ENCODE data around the gene TAF4.

TAF4 gene, protein sequence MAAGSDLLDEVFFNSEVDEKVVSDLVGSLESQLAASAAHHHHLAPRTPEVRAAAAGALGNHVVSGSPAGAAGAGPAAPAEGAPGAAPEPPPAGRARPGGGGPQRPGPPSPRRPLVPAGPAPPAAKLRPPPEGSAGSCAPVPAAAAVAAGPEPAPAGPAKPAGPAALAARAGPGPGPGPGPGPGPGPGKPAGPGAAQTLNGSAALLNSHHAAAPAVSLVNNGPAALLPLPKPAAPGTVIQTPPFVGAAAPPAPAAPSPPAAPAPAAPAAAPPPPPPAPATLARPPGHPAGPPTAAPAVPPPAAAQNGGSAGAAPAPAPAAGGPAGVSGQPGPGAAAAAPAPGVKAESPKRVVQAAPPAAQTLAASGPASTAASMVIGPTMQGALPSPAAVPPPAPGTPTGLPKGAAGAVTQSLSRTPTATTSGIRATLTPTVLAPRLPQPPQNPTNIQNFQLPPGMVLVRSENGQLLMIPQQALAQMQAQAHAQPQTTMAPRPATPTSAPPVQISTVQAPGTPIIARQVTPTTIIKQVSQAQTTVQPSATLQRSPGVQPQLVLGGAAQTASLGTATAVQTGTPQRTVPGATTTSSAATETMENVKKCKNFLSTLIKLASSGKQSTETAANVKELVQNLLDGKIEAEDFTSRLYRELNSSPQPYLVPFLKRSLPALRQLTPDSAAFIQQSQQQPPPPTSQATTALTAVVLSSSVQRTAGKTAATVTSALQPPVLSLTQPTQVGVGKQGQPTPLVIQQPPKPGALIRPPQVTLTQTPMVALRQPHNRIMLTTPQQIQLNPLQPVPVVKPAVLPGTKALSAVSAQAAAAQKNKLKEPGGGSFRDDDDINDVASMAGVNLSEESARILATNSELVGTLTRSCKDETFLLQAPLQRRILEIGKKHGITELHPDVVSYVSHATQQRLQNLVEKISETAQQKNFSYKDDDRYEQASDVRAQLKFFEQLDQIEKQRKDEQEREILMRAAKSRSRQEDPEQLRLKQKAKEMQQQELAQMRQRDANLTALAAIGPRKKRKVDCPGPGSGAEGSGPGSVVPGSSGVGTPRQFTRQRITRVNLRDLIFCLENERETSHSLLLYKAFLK

DNA sequence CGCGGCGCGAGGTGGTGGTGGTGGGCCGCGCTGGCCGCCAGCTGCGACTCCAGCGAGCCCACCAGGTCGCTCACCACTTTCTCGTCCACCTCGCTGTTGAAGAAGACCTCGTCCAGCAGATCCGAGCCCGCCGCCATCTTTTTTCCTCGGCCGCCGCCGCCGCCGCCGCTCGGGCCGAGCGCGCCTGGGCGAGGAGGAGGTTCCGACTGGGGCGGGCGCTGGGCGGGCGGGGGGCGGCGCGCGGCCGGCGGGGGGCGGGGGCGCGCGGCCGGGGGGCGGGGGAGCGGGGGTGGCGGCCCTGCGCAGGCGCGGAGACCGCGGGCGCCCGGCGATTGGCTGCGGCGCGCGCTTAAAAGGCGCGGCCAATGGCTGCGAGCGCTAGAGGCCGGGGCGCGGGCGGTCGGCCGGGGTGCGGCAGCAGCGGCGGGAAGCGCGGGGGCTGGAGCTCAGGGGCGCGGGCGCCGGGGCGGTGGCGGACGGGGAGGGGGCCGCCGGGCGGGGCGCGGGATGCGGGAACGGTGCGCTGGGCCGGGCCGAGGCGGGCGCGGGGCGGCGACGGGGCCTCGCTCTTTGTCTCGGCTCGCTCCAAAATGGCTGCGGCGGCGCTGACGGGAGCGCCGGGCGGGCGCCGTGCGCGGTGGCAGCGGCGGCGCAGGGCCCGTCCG lies at the start of gene TAF4:
TAF4 (minus strand) TSS at position 208 of the 665 bp plus-strand sequence; CDS start at position 137, 71 bp downstream.
- H3K4me3 Mint-ChIP-seq, result peak within 1 kb of the TSS; percentile 82
- DNase-seq (ENCODE audit: low spot score in 2 of 2) (peak; percentile 62 to 74), ATAC-seq (replicated peaks; ENCODE audit: extremely low read depth, poor library complexity, severe bottlenecking) (peak; percentile 79)
- H3K36me3 Mint-ChIP-seq (ENCODE audit: insufficient read depth), result peaks cover 23% of the 10 kb centered on the region
- no peaks in the 10 kb centered on the region for H3K9me3 Mint-ChIP-seq
- peak within 1 kb of the TSS; percentile 96 for H3K27ac Mint-ChIP-seq (ENCODE audit: low read depth)
- peaks cover 49% of the 10 kb centered on the region for H3K4me1 Mint-ChIP-seq
- H3K27me3 Mint-ChIP-seq, result peaks cover 9% of the 10 kb centered on the region

- Mint-ChIP-seq H3K36me3 (ENCODE audit: insufficient read depth) (peaks cover 15% of the 10 kb centered on the region), H3K9me3 (peaks cover 11% of the 10 kb centered on the region), H3K27me3 (no peaks in the 10 kb centered on the region), H3K4me3 (no peak overlapping the region), H3K4me1 (peaks cover 10% of the 10 kb centered on the region), H3K27ac (ENCODE audit: low read depth) (peak overlapping the region; percentile 53)
- DNase-seq (ENCODE audit: low spot score in 2 of 2) (no peak), ATAC-seq (replicated peaks; ENCODE audit: extremely low read depth, poor library complexity, severe bottlenecking) (no peak)
These were observed 49.2 kb upstream of the TAF4 start for GRCh38 chr20:62114894-62115293.

DNA sequence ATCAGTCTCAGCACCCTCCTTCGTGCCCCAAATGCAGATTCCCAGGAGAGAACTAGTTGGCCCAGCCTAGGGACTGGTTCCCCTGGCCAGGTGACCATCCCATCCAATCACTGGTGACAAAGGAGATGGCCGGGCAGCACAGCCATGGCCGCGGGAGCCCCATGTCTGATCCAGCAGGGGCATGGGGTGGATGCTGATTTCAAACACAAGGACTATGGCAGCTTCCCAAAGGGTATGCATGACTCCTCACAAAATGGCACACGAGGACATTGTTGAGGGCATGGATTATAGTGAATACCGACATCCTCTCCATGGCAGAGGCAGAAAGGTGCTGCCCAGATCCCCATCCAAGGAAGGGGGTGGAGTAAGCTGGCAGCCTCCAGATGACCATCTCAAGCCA lies 46.7 kb upstream of the TAF4 start:
- Mint-ChIP-seq H3K4me1 (no peaks in the 10 kb centered on the region), H3K4me3 (no peak overlapping the region), H3K9me3 (peaks cover 24% of the 10 kb centered on the region), H3K27me3 (no peaks in the 10 kb centered on the region), H3K36me3 (ENCODE audit: insufficient read depth) (peaks cover 7% of the 10 kb centered on the region), H3K27ac (ENCODE audit: low read depth) (no peak overlapping the region)
- ATAC-seq (replicated peaks; ENCODE audit: extremely low read depth, poor library complexity, severe bottlenecking) (no peak), DNase-seq (ENCODE audit: low spot score in 2 of 2) (no peak)

- no peaks in the 10 kb centered on the region for H3K4me1 Mint-ChIP-seq
- H3K27me3 Mint-ChIP-seq, result no peaks in the 10 kb centered on the region
- H3K9me3 Mint-ChIP-seq, result peaks cover 31% of the 10 kb centered on the region
- H3K4me3 Mint-ChIP-seq, result no peak overlapping the region
- H3K27ac Mint-ChIP-seq (ENCODE audit: low read depth), result no peak overlapping the region
- no peak for ATAC-seq (replicated peaks; ENCODE audit: extremely low read depth, poor library complexity, severe bottlenecking)
- no peak for DNase-seq (ENCODE audit: low spot score in 2 of 2)
- H3K36me3 Mint-ChIP-seq (ENCODE audit: insufficient read depth), result peaks cover 6% of the 10 kb centered on the region
These were observed 45.5 kb upstream of the TAF4 start for GRCh38 chr20:62111148-62111547.

- no peak for ATAC-seq (replicated peaks; ENCODE audit: extremely low read depth, poor library complexity, severe bottlenecking)
- peaks cover 39% of the 10 kb centered on the region for H3K9me3 Mint-ChIP-seq
- no peak overlapping the region for H3K4me3 Mint-ChIP-seq
- H3K27me3 Mint-ChIP-seq, result peaks cover 32% of the 10 kb centered on the region
- no peaks in the 10 kb centered on the region for H3K36me3 Mint-ChIP-seq (ENCODE audit: insufficient read depth)
- H3K27ac Mint-ChIP-seq (ENCODE audit: low read depth), result no peak overlapping the region
- no peak for DNase-seq (ENCODE audit: low spot score in 2 of 2)
- H3K4me1 Mint-ChIP-seq, result no peaks in the 10 kb centered on the region
These were observed 39.9 kb upstream of the TAF4 start for GRCh38 chr20:62105592-62105991.

GRCh38 chr20:62104791-62105345 lies 39.2 kb upstream of the TAF4 start:
- Mint-ChIP-seq H3K36me3 (ENCODE audit: insufficient read depth) (no peaks in the 10 kb centered on the region), H3K27ac (ENCODE audit: low read depth) (no peak overlapping the region), H3K4me1 (no peaks in the 10 kb centered on the region), H3K9me3 (peaks cover 36% of the 10 kb centered on the region), H3K4me3 (no peak overlapping the region), H3K27me3 (peaks cover 39% of the 10 kb centered on the region)
- DNase-seq (ENCODE audit: low spot score in 2 of 2), result no peak
- no peak for ATAC-seq (replicated peaks; ENCODE audit: extremely low read depth, poor library complexity, severe bottlenecking)

DNA sequence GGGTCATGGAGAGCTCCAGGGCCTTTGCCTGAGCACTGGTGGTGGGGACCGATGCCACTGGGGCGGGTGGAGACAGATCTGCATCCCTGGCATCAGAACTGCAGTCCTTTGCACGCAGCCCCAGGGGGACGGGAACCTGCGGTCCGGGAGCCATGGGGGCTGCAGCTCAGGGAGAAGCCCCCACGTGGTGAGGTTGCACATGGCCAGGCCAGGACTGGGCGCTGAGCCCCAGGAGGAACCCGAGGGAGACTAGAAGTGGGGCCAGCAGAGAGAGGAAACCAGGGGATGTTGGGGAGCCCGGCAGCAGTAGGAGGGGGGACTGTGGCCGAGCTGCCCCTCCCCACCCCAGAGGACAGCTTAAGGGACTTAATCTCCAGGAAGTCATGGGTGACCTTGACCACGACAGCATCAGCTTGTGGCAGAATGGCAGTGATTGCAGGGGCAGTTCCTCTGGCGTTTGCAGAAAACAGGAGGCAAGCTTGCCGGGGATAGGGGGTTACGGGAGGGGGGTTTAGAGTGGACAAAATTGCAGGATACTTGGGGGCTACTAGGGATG lies 38.6 kb upstream of the TAF4 start:
- Mint-ChIP-seq H3K27ac (ENCODE audit: low read depth) (no peak overlapping the region), H3K36me3 (ENCODE audit: insufficient read depth) (no peaks in the 10 kb centered on the region), H3K9me3 (peaks cover 36% of the 10 kb centered on the region), H3K4me3 (no peak overlapping the region), H3K27me3 (peaks cover 45% of the 10 kb centered on the region), H3K4me1 (no peaks in the 10 kb centered on the region)
- ATAC-seq (replicated peaks; ENCODE audit: extremely low read depth, poor library complexity, severe bottlenecking) (no peak), DNase-seq (ENCODE audit: low spot score in 2 of 2) (no peak)

- no peaks in the 10 kb centered on the region for H3K36me3 Mint-ChIP-seq (ENCODE audit: insufficient read depth)
- DNase-seq (ENCODE audit: low spot score in 2 of 2) (no peak), ATAC-seq (replicated peaks; ENCODE audit: extremely low read depth, poor library complexity, severe bottlenecking) (no peak)
- H3K4me3 Mint-ChIP-seq, result no peak overlapping the region
- H3K27ac Mint-ChIP-seq (ENCODE audit: low read depth), result no peak overlapping the region
- peaks cover 49% of the 10 kb centered on the region for H3K27me3 Mint-ChIP-seq
- H3K9me3 Mint-ChIP-seq, result peaks cover 36% of the 10 kb centered on the region
- no peaks in the 10 kb centered on the region for H3K4me1 Mint-ChIP-seq
These were observed 38.0 kb upstream of the TAF4 start for GRCh38 chr20:62103508-62104233.

- Mint-ChIP-seq H3K36me3 (ENCODE audit: insufficient read depth) (no peaks in the 10 kb centered on the region), H3K27me3 (peaks cover 49% of the 10 kb centered on the region), H3K9me3 (peaks cover 17% of the 10 kb centered on the region), H3K4me3 (no peak overlapping the region), H3K4me1 (no peaks in the 10 kb centered on the region), H3K27ac (ENCODE audit: low read depth) (no peak overlapping the region)
- DNase-seq (ENCODE audit: low spot score in 2 of 2) (no peak), ATAC-seq (replicated peaks; ENCODE audit: extremely low read depth, poor library complexity, severe bottlenecking) (no peak)
These were observed 35.4 kb upstream of the TAF4 start for GRCh38 chr20:62101078-62101477.

GRCh38 chr20:62097881-62098407 lies 32.3 kb upstream of the TAF4 start:
- ATAC-seq (replicated peaks; ENCODE audit: extremely low read depth, poor library complexity, severe bottlenecking) (no peak), DNase-seq (ENCODE audit: low spot score in 2 of 2) (no peak)
- Mint-ChIP-seq H3K27ac (ENCODE audit: low read depth) (no peak overlapping the region), H3K27me3 (peaks cover 28% of the 10 kb centered on the region), H3K9me3 (peaks cover 11% of the 10 kb centered on the region), H3K4me1 (no peaks in the 10 kb centered on the region), H3K36me3 (ENCODE audit: insufficient read depth) (no peaks in the 10 kb centered on the region), H3K4me3 (no peak overlapping the region)

Measured in central memory CD8-positive, alpha-beta T cell (primary cell).